Effector memory CD4-positive, alpha-beta T cell (primary cell): ENCODE measurements around the gene AK5.

Experiments used
- DNase-seq, 3 donors: peaks; one replicate each; pipeline ENCODE4 v3.0.0-alpha.2; 2020
- H3K27ac ChIP-seq: 2 replicates; pipeline ENCODE4 v1.7.0; 2013; ENCODE audit warnings: mild to moderate bottlenecking, low read length, moderate library complexity; ENCODE audit not compliant: insufficient read depth, poor library complexity, severe bottlenecking
- H3K27me3 ChIP-seq: replicated peaks from 2 replicates; pipeline ENCODE4 v1.7.0; 2013; ENCODE audit warnings: mild to moderate bottlenecking, low read length; ENCODE audit not compliant: insufficient read depth, control insufficient read depth, poor library complexity, severe bottlenecking
- H3K36me3 ChIP-seq: 2 replicates; pipeline ENCODE4 v1.7.0; 2013; ENCODE audit warnings: mild to moderate bottlenecking, low read length, moderate library complexity; ENCODE audit not compliant: control insufficient read depth, insufficient read depth
- H3K4me1 ChIP-seq: 2 replicates; pipeline ENCODE4 v1.7.0; 2013; ENCODE audit warnings: low read length, mild to moderate bottlenecking; ENCODE audit not compliant: control insufficient read depth, insufficient read depth, poor library complexity, severe bottlenecking
- H3K4me3 ChIP-seq: 2 replicates; pipeline ENCODE4 v1.7.0; 2013; ENCODE audit warnings: low read length, low read depth, mild to moderate bottlenecking; ENCODE audit not compliant: insufficient read depth, poor library complexity, severe bottlenecking
- H3K9me3 ChIP-seq: 2 replicates; pipeline ENCODE4 v1.7.0; 2013; ENCODE audit warnings: mild to moderate bottlenecking, low read length, moderate library complexity; ENCODE audit not compliant: control insufficient read depth

AK5 gene

GRCh38 chr1:77473690-77474089 is 191.9 kb downstream of the AK5 start:
- no peaks in the 10 kb centered on the region for H3K4me1 ChIP-seq
- H3K36me3 ChIP-seq = no peaks in the 10 kb centered on the region
- no peak for DNase-seq
- no peaks in the 10 kb centered on the region for H3K9me3 ChIP-seq
- no peak overlapping the region for H3K4me3 ChIP-seq
- no peak overlapping the region for H3K27ac ChIP-seq
- no peaks in the 10 kb centered on the region for H3K27me3 ChIP-seq

GRCh38 chr1:77475641-77476040 is 193.8 kb downstream of the AK5 start:
- no peaks in the 10 kb centered on the region for H3K9me3 ChIP-seq
- DNase-seq = no peak
- no peaks in the 10 kb centered on the region for H3K27me3 ChIP-seq
- no peak overlapping the region for H3K4me3 ChIP-seq
- no peak overlapping the region for H3K27ac ChIP-seq
- no peaks in the 10 kb centered on the region for H3K4me1 ChIP-seq
- no peaks in the 10 kb centered on the region for H3K36me3 ChIP-seq

GRCh38 chr1:77476475-77476874 is 194.7 kb downstream of the AK5 start:
- no peaks in the 10 kb centered on the region for H3K36me3 ChIP-seq
- no peaks in the 10 kb centered on the region for H3K9me3 ChIP-seq
- H3K4me3 ChIP-seq = no peak overlapping the region
- H3K4me1 ChIP-seq = no peaks in the 10 kb centered on the region
- DNase-seq = no peak
- H3K27ac ChIP-seq = no peak overlapping the region
- no peaks in the 10 kb centered on the region for H3K27me3 ChIP-seq

GRCh38 chr1:77484334-77484733 is 202.5 kb downstream of the AK5 start:
- Histone ChIP-seq H3K36me3 (no peaks in the 10 kb centered on the region), H3K9me3 (no peaks in the 10 kb centered on the region), H3K27me3 (no peaks in the 10 kb centered on the region), H3K4me3 (no peak overlapping the region), H3K27ac (no peak overlapping the region), H3K4me1 (no peaks in the 10 kb centered on the region)
- DNase-seq = no peak

GRCh38 chr1:77484926-77485325 is 203.1 kb downstream of the AK5 start:
- DNase-seq = no peak
- Histone ChIP-seq H3K36me3 (no peaks in the 10 kb centered on the region), H3K9me3 (no peaks in the 10 kb centered on the region), H3K27ac (no peak overlapping the region), H3K27me3 (no peaks in the 10 kb centered on the region), H3K4me3 (no peak overlapping the region), H3K4me1 (no peaks in the 10 kb centered on the region)

GRCh38 chr1:77487631-77488030 is 205.8 kb downstream of the AK5 start:
- Histone ChIP-seq H3K36me3 (no peaks in the 10 kb centered on the region), H3K4me3 (no peak overlapping the region), H3K27ac (no peak overlapping the region), H3K27me3 (no peaks in the 10 kb centered on the region), H3K4me1 (no peaks in the 10 kb centered on the region), H3K9me3 (no peaks in the 10 kb centered on the region)
- no peak for DNase-seq

- no peaks in the 10 kb centered on the region for H3K4me1 ChIP-seq
- no peak for DNase-seq
- H3K4me3 ChIP-seq = no peak overlapping the region
- no peak overlapping the region for H3K27ac ChIP-seq
- H3K36me3 ChIP-seq = no peaks in the 10 kb centered on the region
- H3K27me3 ChIP-seq = no peaks in the 10 kb centered on the region
- no peaks in the 10 kb centered on the region for H3K9me3 ChIP-seq
Observed at GRCh38 chr1:77489910-77490309, 208.1 kb downstream of the AK5 start.

- Histone ChIP-seq H3K4me3 (no peak overlapping the region), H3K36me3 (no peaks in the 10 kb centered on the region), H3K9me3 (no peaks in the 10 kb centered on the region), H3K27me3 (no peaks in the 10 kb centered on the region), H3K4me1 (no peaks in the 10 kb centered on the region), H3K27ac (no peak overlapping the region)
- no peak for DNase-seq
Observed at GRCh38 chr1:77494026-77494425, 212.2 kb downstream of the AK5 start.

GRCh38 chr1:77498918-77499317 is 217.1 kb downstream of the AK5 start:
- H3K4me3 ChIP-seq = no peak overlapping the region
- no peaks in the 10 kb centered on the region for H3K27me3 ChIP-seq
- no peaks in the 10 kb centered on the region for H3K4me1 ChIP-seq
- no peaks in the 10 kb centered on the region for H3K9me3 ChIP-seq
- H3K27ac ChIP-seq = no peak overlapping the region
- no peaks in the 10 kb centered on the region for H3K36me3 ChIP-seq
- DNase-seq = no peak

GRCh38 chr1:77499466-77499865 is 217.6 kb downstream of the AK5 start:
- H3K4me1 ChIP-seq = no peaks in the 10 kb centered on the region
- H3K27me3 ChIP-seq = no peaks in the 10 kb centered on the region
- no peaks in the 10 kb centered on the region for H3K36me3 ChIP-seq
- no peak overlapping the region for H3K27ac ChIP-seq
- H3K9me3 ChIP-seq = no peaks in the 10 kb centered on the region
- no peak overlapping the region for H3K4me3 ChIP-seq
- no peak for DNase-seq

GRCh38 chr1:77504986-77505385 is 223.2 kb downstream of the AK5 start:
- H3K27me3 ChIP-seq = no peaks in the 10 kb centered on the region
- no peak overlapping the region for H3K4me3 ChIP-seq
- no peaks in the 10 kb centered on the region for H3K36me3 ChIP-seq
- H3K4me1 ChIP-seq = no peaks in the 10 kb centered on the region
- H3K9me3 ChIP-seq = no peaks in the 10 kb centered on the region
- no peak for DNase-seq
- H3K27ac ChIP-seq = no peak overlapping the region
